Activated T-cell treated with anti-CD3 and anti-CD28 coated beads, Interleukin-2, amount 50 U/mL, for 48 hours (primary cell): ENCODE measurements around the gene TRIM54.
"Not testable (repeated sequence)": the region's sequence is repeated elsewhere in the genome, so short reads cannot be mapped to it uniquely, and the experiment has no call there.

Source experiments
- DNase-seq, 2 experiments: peaks; one replicate each; pipeline ENCODE4 v3.0.0-alpha.2; 2020

TRIM54 gene

DNA sequence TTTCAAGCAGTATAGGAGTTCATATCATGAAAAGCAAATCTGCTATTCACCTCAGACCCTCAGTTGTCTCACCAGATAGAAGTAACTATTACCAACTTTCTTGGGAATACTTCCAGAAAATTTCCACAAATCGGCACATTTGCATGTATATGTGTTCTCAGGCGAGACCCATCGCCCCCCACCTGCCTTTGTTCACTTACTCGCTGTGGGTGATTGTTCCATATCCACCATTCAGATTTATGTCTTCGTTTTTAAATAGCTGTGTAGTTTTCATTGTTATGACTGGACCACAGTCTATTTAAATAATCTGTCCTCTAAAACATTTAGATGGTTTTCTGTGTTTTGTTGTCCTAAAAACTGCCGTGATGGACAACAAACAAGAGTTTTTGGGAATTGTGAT lies 3.3 kb downstream of the TRIM54 start:
- DNase-seq, result no peak

DNA sequence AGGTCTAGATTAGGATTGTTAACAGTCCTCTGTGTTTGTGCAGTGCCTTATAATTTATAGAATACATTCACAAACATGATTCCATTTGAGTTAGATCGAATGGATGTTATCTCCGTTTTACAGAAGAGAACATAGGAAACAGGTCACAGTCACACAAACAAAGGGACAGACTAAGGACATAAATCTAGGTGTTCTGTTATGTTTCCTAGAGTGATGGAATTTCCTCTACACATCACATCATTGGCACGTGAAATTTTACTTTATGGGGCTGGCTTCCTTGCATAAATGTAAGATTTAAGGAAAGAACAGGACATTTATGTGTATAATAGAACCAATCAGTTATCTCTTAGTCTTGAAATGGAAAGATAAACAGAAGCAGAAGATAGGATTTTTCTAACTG lies 6.4 kb downstream of the TRIM54 start:
- DNase-seq, result no peak

DNA sequence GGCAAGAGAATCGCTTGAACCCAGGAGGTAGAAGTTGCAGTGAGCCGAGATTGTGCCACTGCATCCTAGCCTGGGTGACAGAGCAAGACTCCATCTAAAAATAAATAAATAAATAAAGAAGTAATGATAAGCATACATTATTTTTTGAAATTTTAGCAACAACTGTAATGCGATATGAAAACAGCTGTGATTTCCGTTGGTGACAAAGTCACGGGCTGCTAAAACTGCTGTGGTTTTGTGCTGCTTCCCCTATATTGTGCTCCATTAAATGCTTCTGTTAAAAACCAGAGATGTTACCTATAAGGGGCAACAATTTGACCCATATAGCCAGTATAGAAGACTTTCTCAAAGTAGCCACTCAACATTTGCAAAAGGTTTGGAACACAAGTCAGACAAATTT lies 8.3 kb downstream of the TRIM54 start:
- no peak for DNase-seq

DNA sequence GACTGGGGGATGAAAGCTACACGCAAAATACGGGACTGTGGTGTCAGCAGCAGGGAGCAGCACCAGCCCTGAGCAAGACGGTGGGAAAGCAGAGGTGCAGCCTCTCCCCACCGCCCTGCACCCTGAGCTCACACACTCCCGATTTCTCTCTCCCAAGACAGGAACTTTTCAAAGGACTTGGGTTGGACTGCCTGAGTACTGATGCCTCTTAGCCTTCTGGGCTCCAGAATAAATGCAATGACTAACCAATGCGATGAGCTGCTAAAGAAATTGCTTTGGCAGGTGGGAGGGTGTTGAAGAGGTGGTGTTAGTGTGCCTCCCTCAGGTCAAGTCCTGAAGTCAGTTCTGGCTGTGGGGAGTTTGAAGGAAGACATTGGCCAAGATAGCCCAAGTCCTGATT lies 9.6 kb downstream of the TRIM54 start:
- no peak for DNase-seq

DNA sequence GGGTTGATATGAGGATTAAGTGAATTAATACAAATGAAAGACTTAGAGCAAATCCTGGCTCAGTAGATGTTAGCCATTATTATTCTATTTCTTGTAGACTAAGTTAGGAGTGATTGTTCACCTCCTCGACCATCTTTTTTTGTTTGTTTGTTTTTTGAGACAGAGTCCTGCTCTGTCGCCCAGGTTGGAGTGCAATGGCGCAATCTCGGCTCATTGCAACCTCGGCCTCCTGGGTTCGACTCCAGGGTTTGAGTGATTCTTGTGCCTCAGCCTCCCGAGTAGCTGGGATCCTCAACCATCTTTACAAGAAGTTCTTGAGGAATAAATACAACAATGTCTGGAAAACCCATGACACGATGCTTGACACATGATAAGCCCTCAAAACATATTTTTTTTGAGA lies 12.7 kb downstream of the TRIM54 start:
- DNase-seq, result no peak

DNA sequence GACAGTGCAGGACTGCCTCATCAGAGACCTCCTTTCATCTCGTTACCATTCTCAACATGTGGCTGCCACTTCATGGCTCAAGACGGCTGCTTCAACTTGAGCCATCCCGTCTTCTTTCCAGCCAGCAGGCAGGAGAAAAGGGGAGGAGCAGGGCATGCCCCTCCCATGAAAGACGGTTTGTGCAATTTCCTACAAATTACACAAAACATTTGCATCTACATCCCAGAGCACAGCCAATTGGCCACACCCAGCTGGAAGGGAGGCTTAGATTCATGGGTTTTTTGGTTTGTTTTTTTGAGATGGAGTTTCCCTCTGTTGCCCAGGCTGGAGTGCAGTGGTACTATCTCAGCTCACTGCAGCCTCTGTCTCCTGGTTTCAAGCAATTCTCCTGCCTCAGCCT lies 14.3 kb downstream of the TRIM54 start:
- no peak for DNase-seq

DNA sequence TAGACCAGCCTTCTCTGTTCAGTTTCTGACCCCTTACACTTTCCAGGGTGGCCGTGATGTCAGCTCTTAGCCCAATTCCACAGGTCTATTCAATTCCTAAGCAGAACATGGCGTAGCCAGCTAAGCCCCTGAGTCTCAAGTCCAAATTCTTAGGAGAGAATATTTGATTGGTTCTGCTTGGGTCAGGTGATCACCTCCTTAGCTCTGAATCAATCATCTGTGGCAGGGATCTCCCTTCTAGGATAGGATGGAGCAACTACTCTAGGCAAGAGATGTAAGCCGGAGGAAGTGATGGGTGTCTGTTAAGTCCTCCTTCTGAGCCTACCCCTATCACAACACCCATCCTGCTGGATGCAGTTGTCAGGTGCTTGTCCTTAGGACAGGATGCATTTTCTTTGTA lies 15.0 kb downstream of the TRIM54 start:
- DNase-seq, result no peak

DNA sequence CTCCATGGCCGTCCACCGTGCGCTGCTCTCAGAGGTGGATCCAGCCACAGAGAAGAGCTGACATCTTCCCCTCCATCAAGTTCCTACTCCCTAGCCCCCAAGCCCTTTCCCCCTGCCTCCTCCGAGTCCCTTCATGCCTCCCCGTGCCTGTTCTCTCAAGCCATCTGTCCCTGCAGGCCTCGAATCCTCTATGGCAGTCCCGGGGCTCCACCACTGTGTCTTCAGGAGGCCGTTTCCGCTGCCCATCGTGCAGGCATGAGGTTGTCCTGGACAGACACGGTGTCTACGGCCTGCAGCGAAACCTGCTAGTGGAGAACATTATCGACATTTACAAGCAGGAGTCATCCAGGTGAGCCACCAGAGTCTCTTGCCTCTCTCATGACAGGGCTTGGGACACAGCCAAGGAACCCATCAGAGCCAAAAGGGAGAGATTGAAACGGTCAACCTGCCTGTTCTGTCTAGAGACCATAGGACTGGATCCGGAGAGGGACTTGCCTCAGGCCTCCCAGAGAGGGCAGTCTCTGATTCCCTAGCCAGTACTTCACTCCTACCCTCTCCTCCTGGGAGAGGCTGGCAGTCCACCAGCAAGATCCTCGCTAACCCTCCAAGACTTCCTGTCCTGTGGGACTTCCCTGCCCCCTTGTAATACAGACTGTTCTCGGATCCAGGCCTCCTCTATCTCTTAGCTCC lies 16.3 kb downstream of the TRIM54 start:
- no peak for DNase-seq

DNA sequence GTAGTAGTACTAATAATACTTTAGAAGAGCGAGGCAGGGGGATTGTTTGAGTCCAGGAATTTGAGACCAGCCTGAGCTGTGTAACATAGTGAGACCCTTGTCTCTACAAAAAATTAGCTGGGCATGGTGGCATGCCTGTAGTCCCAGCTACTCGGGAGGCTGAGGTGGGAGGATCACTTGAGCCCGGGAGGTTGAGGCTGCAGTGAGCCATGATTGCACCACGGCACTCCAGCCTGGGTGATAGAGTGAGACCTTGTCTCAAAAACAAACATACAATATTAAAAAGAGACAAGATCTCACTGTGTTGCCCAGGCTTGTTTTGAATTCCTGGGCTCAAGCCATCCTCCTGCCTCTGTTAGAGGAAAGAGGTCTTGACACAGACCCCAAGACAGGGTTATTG lies 18.4 kb downstream of the TRIM54 start:
- not testable (repeated sequence) for DNase-seq

DNA sequence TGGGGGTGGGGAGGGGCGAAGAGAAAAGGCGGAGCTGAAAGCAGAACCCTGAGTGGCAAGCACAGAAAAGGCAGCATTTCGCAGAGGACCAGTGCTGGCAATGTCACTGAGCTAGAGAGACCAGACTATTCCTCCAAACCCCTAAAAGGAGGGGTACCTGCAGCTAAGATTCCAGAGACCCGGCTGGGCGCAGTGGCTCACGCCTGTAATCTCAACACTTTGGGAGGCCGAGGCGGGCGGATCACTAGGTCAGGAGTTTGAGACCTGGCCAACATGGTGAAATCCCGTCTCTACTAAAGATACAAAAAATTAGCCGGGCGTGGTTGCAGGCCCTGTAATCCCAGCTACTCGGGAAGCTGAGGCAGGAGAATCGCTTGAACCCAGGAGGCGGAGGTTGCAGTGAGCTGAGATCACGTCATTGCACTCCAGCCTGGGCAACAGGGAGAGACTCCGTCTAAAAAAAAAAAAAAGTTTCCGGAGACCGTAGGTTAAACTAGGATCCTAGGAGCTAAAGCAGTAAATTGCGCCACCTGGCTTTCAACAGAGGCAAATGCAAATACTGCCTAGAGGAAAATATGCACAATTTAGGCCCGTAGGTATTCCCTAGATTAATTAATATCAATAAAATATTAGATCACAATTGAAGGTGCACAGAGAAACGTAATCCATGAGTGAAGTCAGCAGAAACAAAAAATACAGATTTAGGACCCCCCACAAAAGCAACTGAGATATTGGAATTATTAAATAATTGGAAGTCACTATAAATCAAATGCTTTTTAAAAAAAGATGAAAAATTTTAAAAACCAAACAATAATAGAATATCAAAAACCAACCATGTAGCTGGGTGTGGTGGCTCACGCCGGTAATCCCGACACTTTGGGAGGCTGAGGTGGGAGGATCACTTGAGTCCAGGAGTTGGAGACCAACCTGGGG lies 21.1 kb downstream of the TRIM54 start:
- peak; percentile 51 to 55 for DNase-seq

DNA sequence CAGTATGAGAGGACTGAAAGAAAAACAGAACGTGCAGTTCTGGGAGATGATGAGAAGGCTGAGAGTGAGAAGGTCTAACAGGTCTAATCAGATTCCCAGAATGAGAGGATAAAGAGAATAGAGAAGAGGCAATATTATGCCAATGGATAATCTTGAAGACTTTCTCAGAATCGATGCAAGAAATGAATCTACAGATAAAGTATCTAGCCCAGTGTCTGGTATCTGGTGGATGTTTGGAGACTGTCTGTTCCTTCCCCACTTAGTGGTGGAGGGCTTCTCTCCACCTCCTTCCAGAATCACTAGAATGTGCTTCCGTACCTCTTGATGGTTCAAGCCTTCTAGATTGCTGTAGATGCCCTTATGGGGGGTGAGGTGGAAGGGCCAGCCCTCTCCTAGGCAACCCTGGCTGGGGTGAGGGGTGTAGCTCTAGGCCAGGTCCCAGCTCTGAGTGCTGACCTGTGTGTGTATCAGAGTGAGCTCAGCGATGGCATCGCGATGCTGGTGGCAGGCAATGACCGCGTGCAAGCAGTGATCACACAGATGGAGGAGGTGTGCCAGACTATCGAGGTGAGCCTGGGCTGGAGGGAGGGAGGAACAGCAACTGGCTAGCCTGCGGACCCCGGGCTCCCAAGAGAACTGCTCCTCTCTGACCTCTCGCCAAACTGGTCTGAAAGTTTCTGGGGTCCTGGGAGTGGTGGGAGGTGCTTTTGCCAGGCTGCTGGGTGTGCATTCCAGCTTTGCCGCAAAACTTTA lies 22.4 kb downstream of the TRIM54 start:
- no peak for DNase-seq

DNA sequence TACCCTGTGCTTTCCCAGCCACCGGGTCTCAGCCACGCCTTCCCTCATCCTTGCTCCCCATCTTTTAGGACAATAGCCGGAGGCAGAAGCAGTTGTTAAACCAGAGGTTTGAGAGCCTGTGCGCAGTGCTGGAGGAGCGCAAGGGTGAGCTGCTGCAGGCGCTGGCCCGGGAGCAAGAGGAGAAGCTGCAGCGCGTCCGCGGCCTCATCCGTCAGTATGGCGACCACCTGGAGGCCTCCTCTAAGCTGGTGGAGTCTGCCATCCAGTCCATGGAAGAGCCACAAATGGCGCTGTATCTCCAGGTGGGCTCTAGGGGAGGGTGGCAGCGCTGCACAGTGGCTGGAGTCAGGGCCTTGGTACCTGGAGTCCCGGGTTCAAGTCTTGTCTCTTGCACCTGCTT lies 23.3 kb downstream of the TRIM54 start:
- no peak for DNase-seq

DNA sequence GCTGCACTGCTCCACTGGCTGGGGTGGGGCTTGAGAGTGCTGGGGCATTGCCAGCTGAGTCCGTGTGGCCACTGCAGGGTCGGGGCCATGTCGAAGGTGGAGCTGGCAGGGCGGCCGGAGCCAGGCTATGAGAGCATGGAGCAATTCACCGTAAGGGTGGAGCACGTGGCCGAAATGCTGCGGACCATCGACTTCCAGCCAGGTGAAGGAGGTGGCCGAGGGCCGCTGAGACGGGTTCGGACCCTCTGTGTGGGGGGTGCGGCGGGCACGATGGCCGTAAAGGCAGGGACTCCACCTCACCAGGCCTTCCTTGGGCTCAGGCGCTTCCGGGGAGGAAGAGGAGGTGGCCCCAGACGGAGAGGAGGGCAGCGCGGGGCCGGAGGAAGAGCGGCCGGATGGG lies 23.9 kb downstream of the TRIM54 start:
- no peak for DNase-seq

DNA sequence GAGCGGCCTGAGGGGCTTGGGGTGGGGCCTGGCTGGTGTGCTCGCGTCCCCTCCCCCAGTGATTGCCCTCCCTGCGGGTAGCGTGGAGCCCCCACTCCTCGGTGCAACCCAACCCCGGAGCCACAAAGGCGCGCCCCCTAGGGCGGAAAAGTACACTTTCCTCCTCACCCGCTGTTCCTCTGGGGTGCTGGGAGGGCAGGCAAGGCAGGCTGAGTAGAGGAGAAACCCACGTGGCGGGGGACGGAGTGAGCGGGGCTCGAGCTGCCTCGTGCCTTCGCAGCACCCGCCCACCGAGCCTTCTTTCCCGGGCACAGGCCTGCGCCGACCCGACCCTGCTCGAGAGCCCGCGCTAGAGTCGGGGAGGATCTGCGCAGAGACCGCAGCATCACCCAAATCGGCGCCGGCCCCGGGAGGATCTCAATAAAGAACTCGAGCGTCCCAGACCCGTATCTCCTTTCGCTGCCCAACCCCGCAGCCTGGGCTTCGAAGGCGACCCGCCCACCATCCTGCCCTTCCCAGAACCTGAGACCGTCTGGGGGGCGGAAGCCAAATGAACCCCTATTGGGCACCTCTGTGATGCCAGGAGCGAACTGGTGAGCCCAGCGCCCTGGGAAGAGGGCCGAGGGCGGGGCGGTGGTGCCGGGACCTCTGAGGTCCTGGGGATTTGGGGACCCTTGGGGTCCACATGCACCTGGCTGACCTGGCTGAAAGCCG lies 24.5 kb downstream of the TRIM54 start:
- peak; percentile 56 to 57 for DNase-seq

DNA sequence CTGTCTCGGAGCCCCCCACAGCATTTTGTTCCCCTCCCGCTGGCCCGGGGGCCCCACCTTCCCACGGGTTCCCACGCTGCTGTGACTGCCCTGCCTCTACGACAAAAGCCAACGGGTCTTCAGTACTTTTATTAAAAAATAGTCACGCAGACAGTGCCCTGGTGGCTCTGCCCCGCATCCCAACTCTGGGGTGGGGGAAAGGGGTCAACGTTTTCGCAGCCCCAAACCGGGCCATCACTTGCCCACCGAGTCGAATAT lies 25.0 kb downstream of the TRIM54 start:
- DNase-seq, result peak in 1 of 2 experiments; percentile 24

DNA sequence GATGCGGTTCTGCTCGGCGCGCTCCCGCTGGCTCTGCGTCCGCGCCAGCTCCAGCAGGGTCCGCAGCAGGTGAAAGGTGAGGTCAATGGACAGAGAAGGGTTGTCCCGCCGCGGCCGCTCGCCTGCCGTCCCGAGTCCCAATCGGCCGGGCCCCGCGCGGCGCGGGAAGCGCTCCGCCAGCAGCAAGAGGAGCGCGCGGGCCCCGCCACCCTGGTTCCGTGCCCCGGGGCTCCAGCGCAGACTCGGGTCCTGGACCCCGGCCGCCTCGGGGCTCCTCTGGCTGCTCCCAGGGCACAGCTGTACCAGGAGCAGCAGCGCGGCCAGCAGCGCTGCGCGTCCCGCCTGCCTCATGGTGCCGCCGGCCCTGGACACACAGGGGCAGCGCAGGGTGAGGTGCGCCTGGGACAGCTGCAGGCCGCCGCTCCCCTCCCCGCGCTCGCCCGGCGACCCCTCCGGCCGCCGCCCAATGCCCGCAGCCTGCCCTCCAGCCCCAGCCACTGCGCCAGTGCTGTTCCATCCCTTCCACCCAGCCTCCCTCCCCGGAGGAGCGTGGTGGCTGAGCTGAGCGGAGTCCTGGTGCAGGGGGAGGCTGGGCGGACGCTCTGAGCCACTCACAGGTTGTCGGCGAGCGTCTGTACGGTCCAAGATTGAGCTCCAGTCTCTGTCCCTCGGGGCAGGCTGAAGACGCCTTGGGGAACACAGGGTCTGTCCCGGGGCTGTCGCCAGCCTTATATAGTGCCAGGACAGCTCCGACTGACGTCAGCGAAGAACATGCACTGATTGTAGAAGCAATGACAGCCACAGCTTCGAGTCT lies 25.5 kb downstream of the TRIM54 start:
- no peak for DNase-seq

DNA sequence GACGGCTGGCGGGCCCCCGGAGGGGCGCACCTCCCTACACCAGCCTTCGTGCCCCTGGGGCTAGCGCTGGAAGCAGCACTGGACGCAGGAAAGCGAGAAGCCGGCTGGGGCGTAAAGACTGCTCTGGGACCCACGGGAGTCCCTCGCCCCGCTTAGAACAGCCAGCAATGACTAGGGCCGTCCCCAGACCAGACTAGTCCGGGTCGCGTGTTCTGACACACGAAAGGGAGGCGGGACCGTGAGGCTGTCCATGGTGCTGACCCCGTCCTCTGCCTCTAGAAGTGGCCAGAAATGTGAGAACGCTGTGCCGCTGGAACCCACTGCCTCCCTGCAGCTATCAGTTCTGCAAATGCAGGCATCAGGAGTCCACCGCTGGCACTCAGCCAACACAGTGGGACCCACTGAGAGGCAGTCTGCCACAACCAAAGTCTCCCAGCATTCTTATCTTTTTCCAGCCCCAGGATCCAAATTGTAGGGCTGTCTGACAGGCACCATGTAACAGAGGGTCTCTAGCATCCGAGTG lies 26.2 kb downstream of the TRIM54 start, which contains the start of gene UCN:
Gene UCN, minus strand, starts transcription at position 87 of the 523 bp plus-strand sequence. CDS start 550 bp downstream, outside the sequence.
- DNase-seq, result no peak

DNA sequence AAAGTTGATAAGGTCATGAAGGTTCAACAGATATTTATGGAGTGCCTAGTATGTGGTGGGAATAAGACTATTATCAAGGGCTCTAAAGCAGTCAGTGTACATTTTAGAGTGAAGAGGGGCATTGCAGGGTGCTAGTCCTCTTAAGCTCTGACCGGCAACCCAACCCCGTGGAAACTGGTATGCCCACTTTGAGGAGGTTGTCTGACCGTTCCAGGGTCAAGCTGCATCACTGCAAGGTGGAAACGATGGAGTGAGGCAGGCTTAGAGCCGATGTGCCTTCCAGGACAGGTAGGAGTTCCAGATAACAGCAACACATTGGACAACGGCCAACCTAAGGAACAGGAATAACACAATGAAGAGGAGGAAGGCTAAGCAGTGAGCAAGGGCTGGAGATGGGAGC lies 27.4 kb downstream of the TRIM54 start:
- no peak for DNase-seq

DNA sequence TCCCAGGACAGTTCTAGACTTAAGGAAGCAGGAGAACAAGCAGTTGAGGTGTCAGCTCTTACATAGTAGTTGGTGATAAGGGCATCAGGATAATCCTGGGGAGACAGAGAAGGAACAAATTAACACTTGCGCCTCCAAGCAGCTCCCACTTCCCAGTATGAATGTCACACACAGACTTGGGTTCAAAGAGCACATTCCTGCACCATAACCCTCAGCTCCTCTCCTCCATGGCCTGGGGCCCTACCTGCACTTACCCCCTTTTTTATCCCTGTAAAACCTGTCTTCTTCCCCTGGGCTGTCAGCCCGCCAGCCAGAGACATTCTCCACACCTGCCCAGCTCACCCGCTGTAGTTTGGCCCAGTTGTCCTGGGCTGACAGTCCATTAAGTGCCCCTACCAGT lies 29.9 kb downstream of the TRIM54 start:
- no peak for DNase-seq

DNA sequence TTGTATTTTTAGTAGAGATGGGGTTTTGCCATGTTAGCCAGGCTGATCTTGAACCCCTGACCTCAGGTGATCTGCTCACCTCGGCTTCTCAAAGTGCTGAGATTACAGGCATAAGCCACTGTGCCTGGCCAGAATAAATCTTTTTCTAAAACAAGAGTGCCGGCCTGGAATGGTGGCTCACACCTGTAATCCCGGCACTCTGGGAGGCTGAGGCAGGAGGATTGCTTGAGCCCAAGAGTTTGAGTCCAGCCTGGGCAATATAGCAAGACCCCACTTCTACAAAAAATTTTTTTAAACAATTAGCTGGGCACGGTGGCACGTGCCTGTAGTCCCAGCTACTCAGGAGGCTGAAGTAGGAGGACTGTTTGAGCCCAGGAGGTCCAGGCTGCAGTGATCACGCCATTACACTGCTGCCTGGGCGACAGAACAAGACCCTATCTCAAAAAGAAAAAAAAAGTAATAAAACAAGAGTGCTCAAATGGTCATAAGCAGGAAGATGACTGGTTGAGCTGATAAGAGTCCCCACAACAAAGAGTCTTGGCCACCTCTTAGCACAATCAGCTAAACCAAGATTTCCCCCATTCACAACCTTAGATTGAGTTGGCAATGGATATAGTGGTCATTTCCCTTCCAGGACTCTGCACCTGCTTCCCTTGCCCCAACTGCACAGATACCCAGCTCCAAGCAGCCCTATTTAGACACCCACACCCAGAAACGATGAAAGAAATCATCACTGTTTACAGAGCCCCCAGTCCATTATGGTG lies 31.8 kb downstream of the TRIM54 start:
- no peak for DNase-seq

DNA sequence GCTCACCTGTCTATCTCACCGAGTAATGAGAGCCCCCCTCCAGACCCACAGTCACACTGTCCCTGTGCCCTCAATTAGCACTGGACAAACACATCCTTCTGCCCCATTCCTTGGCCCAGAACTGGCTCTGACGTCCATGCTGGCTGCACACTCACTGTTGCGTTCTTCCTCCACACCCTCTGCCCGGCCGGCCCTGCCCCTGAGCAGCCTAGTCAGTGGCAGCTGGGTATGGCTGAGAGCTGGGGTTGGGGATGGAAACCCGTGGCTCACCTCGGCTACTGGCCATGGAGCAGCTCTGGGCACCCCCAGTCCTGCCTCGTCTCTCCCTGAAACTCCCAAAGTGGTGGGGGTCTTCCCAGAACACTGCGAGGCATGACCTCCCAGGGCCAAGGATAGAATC lies 32.5 kb downstream of the TRIM54 start:
- no peak for DNase-seq
